Measurements from ENCODE around the gene PALS1.
A peak's percentile ranks its signal among the peaks of the same experiment; 100 is the strongest.

Gene PALS1

GRCh38 chr14:67241411-67242167 is at the start of gene PALS1:
TSS of gene PALS1 (plus strand) at chr14:67241435. CDS start at chr14:67279171, 37,736 bp downstream.
- DNase-seq, result peak; percentile 53

GRCh38 chr14:67191768-67192290 is 49.4 kb upstream of the PALS1 start:
- DNase-seq, result no peak

GRCh38 chr14:67192366-67192765 is 48.9 kb upstream of the PALS1 start:
- DNase-seq, result no peak

- no peak for DNase-seq
Observed at GRCh38 chr14:67195279-67195678, 46.0 kb upstream of the PALS1 start.

GRCh38 chr14:67199016-67199415 is 42.2 kb upstream of the PALS1 start:
- no peak for DNase-seq

GRCh38 chr14:67207810-67208209 is 33.4 kb upstream of the PALS1 start:
- DNase-seq, result no peak

GRCh38 chr14:67218126-67218525 is 23.1 kb upstream of the PALS1 start:
- DNase-seq, result no peak

- no peak for DNase-seq
Observed at GRCh38 chr14:67221248-67221981, 19.8 kb upstream of the PALS1 start.

GRCh38 chr14:67221982-67222328 is 19.3 kb upstream of the PALS1 start:
- DNase-seq, result no peak

GRCh38 chr14:67225523-67225922 is 15.7 kb upstream of the PALS1 start:
- no peak for DNase-seq

GRCh38 chr14:67228325-67228984 is 12.8 kb upstream of the PALS1 start:
- no peak for DNase-seq

- no peak for DNase-seq
Observed at GRCh38 chr14:67232066-67232465, 9.2 kb upstream of the PALS1 start.

GRCh38 chr14:67232621-67233020 is 8.6 kb upstream of the PALS1 start:
- DNase-seq, result no peak

- DNase-seq, result no peak
Observed at GRCh38 chr14:67237591-67237990, 3.6 kb upstream of the PALS1 start.

- DNase-seq, result no peak
Observed at GRCh38 chr14:67239582-67239981, 1.7 kb upstream of the PALS1 start.

GRCh38 chr14:67240168-67240932 is 885 bp upstream of the PALS1 start:
- DNase-seq, result peak; percentile 24

GRCh38 chr14:67240978-67241410 is 241 bp upstream of the PALS1 start:
- peak; percentile 91 for DNase-seq

GRCh38 chr14:67242168-67242420 is 859 bp downstream of the PALS1 start:
- DNase-seq, result no peak

GRCh38 chr14:67245104-67245503 is 3.9 kb downstream of the PALS1 start:
- no peak for DNase-seq

- DNase-seq, result no peak
Observed at GRCh38 chr14:67251573-67252226, 10.5 kb downstream of the PALS1 start.

GRCh38 chr14:67253076-67253635 is 11.9 kb downstream of the PALS1 start:
- no peak for DNase-seq

- DNase-seq, result no peak
Observed at GRCh38 chr14:67257906-67258305, 16.7 kb downstream of the PALS1 start.

All from stimulated activated CD4-positive, alpha-beta T cell treated with anti-CD3 and anti-CD28 coated beads, Interleukin-4, amount 100 ng/mL, for 1 hour (primary cell).